HL-60 (cell line): ENCODE results near the gene DPP4.

Experiments used
- CTCF ChIP-seq: IDR thresholded peaks from one replicate; pipeline ENCODE4 v1.5.1; 2011; ENCODE audit warnings: low read length, control low read depth, inconsistent platforms; ENCODE audit not compliant: insufficient read depth
- POLR2AphosphoS5 ChIP-seq: IDR thresholded peaks from 2 replicates; pipeline ENCODE4 v1.6.1; 2012; ENCODE audit warnings: low read depth
- REST ChIP-seq: IDR thresholded peaks from 2 replicates; pipeline ENCODE4 v1.6.1; 2012; ENCODE audit warnings: low read depth; ENCODE audit not compliant: insufficient replicate concordance
- SPI1 ChIP-seq: IDR thresholded peaks from 2 replicates; pipeline ENCODE4 v1.6.1; 2012; ENCODE audit warnings: low read depth, mild to moderate bottlenecking, borderline replicate concordance

- TF ChIP-seq CTCF = no peak
- no peak for TF ChIP-seq POLR2AphosphoS5
- TF ChIP-seq REST = no peak
- TF ChIP-seq SPI1 = no peak
Observed at GRCh38 chr2:162118166-162119031, 44.4 kb upstream of the DPP4 start.
